CD4-positive, alpha-beta T cell (primary cell): ENCODE data around the gene IGLON5. TPM values are rescaled to one million over a fixed set of nuclear protein-coding genes. Genes with fewer than 3 reads are reported as not detected.

Experiments
- ATAC-seq: fragments of 200-7000 bp; cut with Tn5 transposase; one replicate; pipeline ENCODE4 v1.10.0; 2022; ENCODE audit warnings: mild to moderate bottlenecking; ENCODE audit not compliant: poor library complexity
- CTCF ChIA-PET: fragments of 350-600 bp; sonication (Branson Sonifier 250); formaldehyde crosslinking; loops from one replicate; lab custom pipeline; 2021; ENCODE audit warnings: antibody characterized with exemption, inconsistent platforms; lab: Charles Lee
- POLR2A ChIA-PET: fragments of 350-600 bp; sonication (Branson Sonifier 250); formaldehyde crosslinking; loops from one replicate; lab custom pipeline; 2021; ENCODE audit warnings: antibody characterized with exemption, inconsistent platforms; lab: Charles Lee
- DNase-seq, 14 experiments: peaks; one replicate each; pipeline ENCODE4 v3.0.0-alpha.2; 2013 to 2020; ENCODE audit warnings: mixed read lengths in 2 of 14
- H3K27ac ChIP-seq, 2 donors: one replicate each; pipeline versions ENCODE4 v1.5.1 to v1.7.0; 2013; ENCODE audit warnings: low read length in 2 of 2, low read depth in 1 of 2, mild to moderate bottlenecking in 1 of 2
- H3K27me3 ChIP-seq, 2 experiments: 1 replicate in 1 of 2; 2 replicates in 1 of 2; pipeline versions ENCODE4 v1.6.1 to v1.7.0; 2013; ENCODE audit warnings: low read length in 2 of 2, control low read depth in 1 of 2, mild to moderate bottlenecking in 1 of 2, moderate library complexity in 1 of 2; ENCODE audit not compliant: insufficient read depth in 2 of 2, control insufficient read depth in 1 of 2
- H3K36me3 ChIP-seq: one replicate; pipeline ENCODE4 v1.6.1; 2013; ENCODE audit warnings: low read length, control low read depth; ENCODE audit not compliant: insufficient read depth
- H3K4me1 ChIP-seq: one replicate; pipeline ENCODE4 v1.6.1; 2013; ENCODE audit warnings: low read length, control low read depth; ENCODE audit not compliant: insufficient read depth
- H3K4me3 ChIP-seq: one replicate; pipeline ENCODE4 v1.5.1; 2013; ENCODE audit warnings: mild to moderate bottlenecking, low read length, moderate library complexity
- H3K9me3 ChIP-seq, 2 experiments: 1 replicate in 1 of 2; 2 replicates in 1 of 2; pipeline versions ENCODE4 v1.6.1 to v1.7.0; 2013; ENCODE audit warnings: low read length in 2 of 2, mild to moderate bottlenecking in 2 of 2, control low read depth in 1 of 2, moderate library complexity in 1 of 2; ENCODE audit not compliant: control insufficient read depth in 1 of 2, insufficient read depth in 1 of 2
- H3K27ac Mint-ChIP-seq: one replicate; pipeline ENCODE4 v1.8.0; 2020; ENCODE audit warnings: mixed read lengths
- H3K27me3 Mint-ChIP-seq: one replicate; pipeline ENCODE4 v1.8.0; 2021; ENCODE audit warnings: mixed read lengths
- H3K36me3 Mint-ChIP-seq: one replicate; pipeline ENCODE4 v1.8.0; 2021; ENCODE audit warnings: low read depth, mixed read lengths
- H3K4me1 Mint-ChIP-seq: one replicate; pipeline ENCODE4 v1.8.0; 2021; ENCODE audit warnings: low read depth, mixed read lengths
- H3K4me3 Mint-ChIP-seq: one replicate; pipeline ENCODE4 v1.8.0; 2020; ENCODE audit warnings: mild to moderate bottlenecking, mixed read lengths
- H3K9me3 Mint-ChIP-seq: one replicate; pipeline ENCODE4 v1.8.0; 2020; ENCODE audit warnings: mixed read lengths
- CTCF ChIP-seq: fragments of 200-600 bp; IDR thresholded peaks from one replicate; pipeline ENCODE4 v1.8.0; 2022; ENCODE audit warnings: antibody characterized with exemption, mild to moderate bottlenecking
- intact Hi-C, 2 experiments: fragments of 100-400 bp; cut with DNase I in 1 of 2; cut with micrococcal nuclease in 1 of 2; formaldehyde crosslinking; loops; one replicate each; pipeline versions ENCODE4 v1.15.1 to v1.9.0; 2023 to 2025; cut with DNase I, micrococcal nuclease
- total RNA-seq, 174 experiments: library from RNA in 2 of 174; stranded (reverse) in 2 of 174; gene quantifications; one replicate each; pipeline ENCODE4 v1.2.3 and lab custom pipeline; 2021 to 2026

Gene IGLON5
- total RNA-seq, 2 experiments from 2014 or later, result not detected

DNA sequence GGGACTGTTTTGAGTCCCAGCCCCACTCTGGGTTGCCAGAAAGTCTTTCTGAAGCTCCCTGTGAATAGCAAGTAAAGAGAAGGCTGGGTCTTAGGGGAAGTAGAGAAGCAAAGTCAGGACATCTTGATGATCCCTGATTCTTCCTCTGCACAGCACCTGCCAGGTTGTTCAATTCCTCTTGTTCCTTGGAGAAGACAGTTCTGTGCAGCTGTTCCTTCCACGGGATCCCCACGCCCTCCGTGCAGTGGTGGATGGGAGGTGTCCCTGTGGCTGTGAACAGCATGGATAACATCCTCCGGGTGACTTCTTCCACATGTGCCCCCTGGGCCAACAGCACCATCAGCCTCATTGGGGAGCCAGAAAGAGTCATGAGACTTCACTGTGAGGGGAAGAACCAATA, 29.1 kb upstream of the IGLON5 start:
- Mint-ChIP-seq H3K36me3 (no peaks in the 10 kb centered on the region), H3K9me3 (peaks cover 3% of the 10 kb centered on the region), H3K4me1 (no peaks in the 10 kb centered on the region), H3K27ac (no peak overlapping the region), H3K27me3 (peaks cover 41% of the 10 kb centered on the region), H3K4me3 (no peak overlapping the region)
- Histone ChIP-seq H3K4me1 (no peaks in the 10 kb centered on the region), H3K27me3 (peaks cover under 1 to 2% of the 10 kb centered on the region in 2 experiments), H3K9me3 (no peaks in the 10 kb centered on the region), H3K4me3 (no peak overlapping the region), H3K27ac (no peak overlapping the region), H3K36me3 (no peaks in the 10 kb centered on the region)
- ChIA-PET CTCF (no interaction called here), POLR2A (no interaction called here)
- TF ChIP-seq CTCF, result no peak
- DNase-seq, result no peak
- no peak for ATAC-seq
- intact Hi-C loops, result no loop called here

- Histone ChIP-seq H3K4me1 (no peaks in the 10 kb centered on the region), H3K4me3 (no peak overlapping the region), H3K36me3 (no peaks in the 10 kb centered on the region), H3K9me3 (no peaks in the 10 kb centered on the region), H3K27me3 (peaks cover 5 to 6% of the 10 kb centered on the region in 2 experiments), H3K27ac (no peak overlapping the region)
- H3K36me3 Mint-ChIP-seq, result no peaks in the 10 kb centered on the region
- H3K4me1 Mint-ChIP-seq, result no peaks in the 10 kb centered on the region
- intact Hi-C loops, result no loop called here
- no peak overlapping the region for H3K27ac Mint-ChIP-seq
- H3K4me3 Mint-ChIP-seq, result no peak overlapping the region
- DNase-seq, result no peak
- ChIA-PET POLR2A (no interaction called here), CTCF (no interaction called here)
- no peak for ATAC-seq
- peaks cover 23% of the 10 kb centered on the region for H3K27me3 Mint-ChIP-seq
- peaks cover 2% of the 10 kb centered on the region for H3K9me3 Mint-ChIP-seq
- TF ChIP-seq CTCF, result no peak
Observed at GRCh38 chr19:51285682-51286081, 25.8 kb upstream of the IGLON5 start.

- CTCF ChIA-PET, result no interaction called here
- intact Hi-C loops, result no loop called here
- no peak overlapping the region for H3K27ac Mint-ChIP-seq
Observed at GRCh38 chr19:51289635-51290034, 21.8 kb upstream of the IGLON5 start.

More at GRCh38 chr19:51289635-51290034, 21.8 kb upstream of the IGLON5 start:
- no peak overlapping the region for H3K4me3 Mint-ChIP-seq
- Histone ChIP-seq H3K36me3 (no peaks in the 10 kb centered on the region), H3K4me1 (no peaks in the 10 kb centered on the region), H3K9me3 (no peaks in the 10 kb centered on the region), H3K27ac (no peak overlapping the region), H3K4me3 (no peak overlapping the region), H3K27me3 (peaks cover 8% of the 10 kb centered on the region in 2 experiments)
- peaks cover 20% of the 10 kb centered on the region for H3K27me3 Mint-ChIP-seq
- no peak for TF ChIP-seq CTCF
- no peak for DNase-seq
- POLR2A ChIA-PET, result no interaction called here
- no peaks in the 10 kb centered on the region for H3K9me3 Mint-ChIP-seq
- H3K36me3 Mint-ChIP-seq, result no peaks in the 10 kb centered on the region
- no peaks in the 10 kb centered on the region for H3K4me1 Mint-ChIP-seq
- no peak for ATAC-seq
